OCI-LY1 (cell line): ENCODE measurements around the gene CALML5.

Source experiments
- H2AFZ ChIP-seq: fragments of 200-600 bp; sonication (generic), shearing (Covaris generic); 2 replicates; pipeline ENCODE4 v1.6.0; 2014; ENCODE audit warnings: antibody characterized with exemption, mild to moderate bottlenecking, low read length
- H3F3A ChIP-seq: fragments of 200-600 bp; sonication (generic), shearing (Covaris generic); 2 replicates; pipeline ENCODE4 v1.6.0; 2014; ENCODE audit warnings: mild to moderate bottlenecking, antibody characterized with exemption, low read length, moderate library complexity; ENCODE audit not compliant: insufficient read depth
- H3K27ac ChIP-seq: fragments of 200-600 bp; sonication (generic); 2 replicates; pipeline ENCODE4 v1.5.1; 2014; ENCODE audit warnings: low read length, mixed run types, mild to moderate bottlenecking, low read depth; ENCODE audit not compliant: poor library complexity, severe bottlenecking
- H3K27me3 ChIP-seq: fragments of 200-600 bp; sonication (generic); 2 replicates; pipeline ENCODE4 v1.6.0; 2014; ENCODE audit warnings: antibody characterized with exemption, mild to moderate bottlenecking, low read length, moderate library complexity; ENCODE audit not compliant: insufficient read depth
- H3K36me3 ChIP-seq: fragments of 200-600 bp; sonication (generic); 2 replicates; pipeline ENCODE4 v1.6.1; 2014; ENCODE audit warnings: mild to moderate bottlenecking, antibody characterized with exemption, low read length, moderate library complexity, mixed read lengths; ENCODE audit not compliant: insufficient read depth
- H3K4me1 ChIP-seq: fragments of 200-600 bp; sonication (generic); 2 replicates; pipeline ENCODE4 v1.5.1; 2014; ENCODE audit warnings: mild to moderate bottlenecking, low read length, moderate library complexity; ENCODE audit not compliant: insufficient read depth, severe bottlenecking
- H3K4me2 ChIP-seq: fragments of 200-600 bp; sonication (generic), shearing (Covaris generic); 2 replicates; pipeline ENCODE4 v1.6.1; 2014; ENCODE audit warnings: low read length
- H3K4me3 ChIP-seq: fragments of 200-600 bp; sonication (generic); 2 replicates; pipeline ENCODE4 v1.5.1; 2014; ENCODE audit warnings: low read length, low read depth, mild to moderate bottlenecking, mixed read lengths; ENCODE audit not compliant: poor library complexity, severe bottlenecking
- H3K79me2 ChIP-seq: fragments of 200-600 bp; shearing (Covaris generic); 2 replicates; pipeline ENCODE4 v1.6.1; 2016; ENCODE audit warnings: mixed run types, low read length, mixed read lengths; ENCODE audit not compliant: insufficient read depth
- H3K9ac ChIP-seq: fragments of 200-600 bp; sonication (generic), shearing (Covaris generic); 2 replicates; pipeline ENCODE4 v1.6.1; 2014; ENCODE audit warnings: mild to moderate bottlenecking, low read length, mixed read lengths
- H3K9me2 ChIP-seq: fragments of 200-600 bp; sonication (generic), shearing (Covaris generic); 2 replicates; pipeline ENCODE4 v1.6.1; 2014; ENCODE audit warnings: low read depth, mild to moderate bottlenecking, low read length, mixed read lengths
- H3K9me3 ChIP-seq: fragments of 200-600 bp; shearing (Covaris generic); 2 replicates; pipeline ENCODE4 v1.6.1; 2014; ENCODE audit warnings: low read length, mixed read lengths
- H4K20me1 ChIP-seq: fragments of 200-600 bp; sonication (generic), shearing (Covaris generic); 2 replicates; pipeline ENCODE4 v1.6.0; 2016; ENCODE audit warnings: mild to moderate bottlenecking, low read length; ENCODE audit not compliant: insufficient read depth
- CTCF ChIP-seq: fragments of 200-600 bp; sonication (generic), shearing (Covaris generic); IDR thresholded peaks from 2 replicates; pipeline ENCODE4 v1.5.1; 2017; ENCODE audit warnings: mild to moderate bottlenecking, antibody characterized with exemption, low read length, moderate library complexity, mixed read lengths
- EZH2 ChIP-seq: fragments of 200-600 bp; sonication (generic), shearing (Covaris generic); IDR thresholded peaks from 2 replicates; pipeline ENCODE4 v1.8.0; 2017; ENCODE audit warnings: borderline replicate concordance, mixed run types, mild to moderate bottlenecking, antibody characterized with exemption, low read length, moderate library complexity, mixed read lengths

Gene CALML5

GRCh38 chr10:5545011-5545410, 45.6 kb upstream of the CALML5 start:
- Histone ChIP-seq H3K27ac (no peak overlapping the region), H3K9me3 (peaks cover 2% of the 10 kb centered on the region; the same call in 1 of the 2 replicates), H3K36me3 (no peaks in the 10 kb centered on the region), H3K9ac (no peak overlapping the region), H3K27me3 (peaks cover 3% of the 10 kb centered on the region; the same call in 1 of the 2 replicates), H2AFZ (no peak overlapping the region), H3K9me2 (no peaks in the 10 kb centered on the region), H3K4me3 (no peak overlapping the region), H3K4me1 (no peaks in the 10 kb centered on the region), H3K79me2 (no peaks in the 10 kb centered on the region), H3F3A (no peaks in the 10 kb centered on the region), H3K4me2 (no peak overlapping the region), H4K20me1 (no peaks in the 10 kb centered on the region)
- no peak for TF ChIP-seq CTCF
- TF ChIP-seq EZH2 = no peak

- no peaks in the 10 kb centered on the region for H3K4me1 ChIP-seq
- H3K4me2 ChIP-seq = no peak overlapping the region
- TF ChIP-seq EZH2 (no peak), CTCF (no peak)
- H3K79me2 ChIP-seq = no peaks in the 10 kb centered on the region
- no peaks in the 10 kb centered on the region for H3K36me3 ChIP-seq
- H3K9me2 ChIP-seq = no peaks in the 10 kb centered on the region
- no peak overlapping the region for H3K4me3 ChIP-seq
- H2AFZ ChIP-seq = no peak overlapping the region
- no peaks in the 10 kb centered on the region for H3F3A ChIP-seq
- peaks cover 3% of the 10 kb centered on the region; the same call in 1 of the 2 replicates for H3K27me3 ChIP-seq
- H3K27ac ChIP-seq = no peak overlapping the region
- H4K20me1 ChIP-seq = no peaks in the 10 kb centered on the region
- peaks cover 2% of the 10 kb centered on the region; the same call in 1 of the 2 replicates for H3K9me3 ChIP-seq
- H3K9ac ChIP-seq = no peak overlapping the region
Measured at GRCh38 chr10:5544216-5544805, 44.9 kb upstream of the CALML5 start.

- H3K4me1 ChIP-seq = no peaks in the 10 kb centered on the region
- no peak for TF ChIP-seq EZH2
- no peak for TF ChIP-seq CTCF
Measured at GRCh38 chr10:5543623-5544022, 44.3 kb upstream of the CALML5 start.

More at GRCh38 chr10:5543623-5544022, 44.3 kb upstream of the CALML5 start:
- no peaks in the 10 kb centered on the region for H3K9me2 ChIP-seq
- H4K20me1 ChIP-seq = no peaks in the 10 kb centered on the region
- H3K9me3 ChIP-seq = peaks cover 2% of the 10 kb centered on the region; the same call in 1 of the 2 replicates
- no peak overlapping the region for H3K4me3 ChIP-seq
- no peaks in the 10 kb centered on the region for H3K79me2 ChIP-seq
- H2AFZ ChIP-seq = no peak overlapping the region
- peaks cover 3% of the 10 kb centered on the region; the same call in 1 of the 2 replicates for H3K27me3 ChIP-seq
- H3K9ac ChIP-seq = no peak overlapping the region
- H3K4me2 ChIP-seq = no peak overlapping the region
- H3K36me3 ChIP-seq = no peaks in the 10 kb centered on the region
- H3F3A ChIP-seq = no peaks in the 10 kb centered on the region
- H3K27ac ChIP-seq = no peak overlapping the region
